Fibroblast of villous mesenchyme (primary cell): ENCODE results near the gene OR2V2. TPM values are rescaled to one million over a fixed set of nuclear protein-coding genes. Genes with fewer than 3 reads are reported as not detected.

Experiments
- DNase-seq: peaks from one replicate; pipeline ENCODE4 v3.0.0-alpha.2; 2010; ENCODE audit warnings: low read depth
- H3K4me3 ChIP-seq: 2 replicates; pipeline ENCODE4 v1.5.1; 2011; ENCODE audit warnings: low read depth, mild to moderate bottlenecking, low read length
- CTCF ChIP-seq: IDR thresholded peaks from 2 replicates; pipeline ENCODE4 v1.5.1; 2012; ENCODE audit warnings: low read depth, mild to moderate bottlenecking, low read length; ENCODE audit not compliant: insufficient read depth
- total RNA-seq: library from RNA; depleted of rRNA; stranded (reverse); fragments of >200 nt; gene quantifications from 2 replicates; pipeline ENCODE4 v1.2.3, GENCODE V29; 2012

OR2V2 gene
- total RNA-seq, 1 donor, result not detected

GRCh38 chr5:181200816-181201215, 53.4 kb downstream of the OR2V2 start:
- no peak overlapping the region for H3K4me3 ChIP-seq
- no peak for DNase-seq

GRCh38 chr5:181203093-181203711, 55.8 kb downstream of the OR2V2 start:
- peak; percentile 72 for DNase-seq
- no peak for TF ChIP-seq CTCF
- H3K4me3 ChIP-seq, result peak overlapping the region; percentile 67

More at GRCh38 chr5:181200816-181201215, 53.4 kb downstream of the OR2V2 start:
- TF ChIP-seq CTCF, result no peak

- no peak for TF ChIP-seq CTCF
- DNase-seq, result no peak
- peak overlapping the region; percentile 67 for H3K4me3 ChIP-seq
Measured at GRCh38 chr5:181203777-181204112, 56.4 kb downstream of the OR2V2 start.

- TF ChIP-seq CTCF, result no peak
- DNase-seq, result peak; percentile 53
- H3K4me3 ChIP-seq, result peak overlapping the region; percentile 67
Measured at GRCh38 chr5:181204113-181204825, 56.9 kb downstream of the OR2V2 start.

- DNase-seq, result peak; percentile 56
- peak within 1 kb of the TSS; percentile 67 for H3K4me3 ChIP-seq
- TF ChIP-seq CTCF, result no peak
Measured at GRCh38 chr5:181204826-181205760, 57.7 kb downstream of the OR2V2 start, which contains the start of gene TRIM7. TRIM7 (minus strand) TSS chr5:181205196; CDS start chr5:181205110, 86 bp downstream.

- no peak for DNase-seq
- H3K4me3 ChIP-seq, result peak overlapping the region; percentile 67
- no peak for TF ChIP-seq CTCF
Measured at GRCh38 chr5:181205761-181206649, 58.6 kb downstream of the OR2V2 start.
